SIG-M5 treated with dmso at 0.1 percent for 504 hours (cell line): Measurements from ENCODE around the gene PRR5.

Source experiments
- DNase-seq: peaks from one replicate; lab custom pipeline; 2025; ENCODE audit not compliant: unreplicated experiment; lab: John Stamatoyannopoulos, UW

Gene PRR5

DNA sequence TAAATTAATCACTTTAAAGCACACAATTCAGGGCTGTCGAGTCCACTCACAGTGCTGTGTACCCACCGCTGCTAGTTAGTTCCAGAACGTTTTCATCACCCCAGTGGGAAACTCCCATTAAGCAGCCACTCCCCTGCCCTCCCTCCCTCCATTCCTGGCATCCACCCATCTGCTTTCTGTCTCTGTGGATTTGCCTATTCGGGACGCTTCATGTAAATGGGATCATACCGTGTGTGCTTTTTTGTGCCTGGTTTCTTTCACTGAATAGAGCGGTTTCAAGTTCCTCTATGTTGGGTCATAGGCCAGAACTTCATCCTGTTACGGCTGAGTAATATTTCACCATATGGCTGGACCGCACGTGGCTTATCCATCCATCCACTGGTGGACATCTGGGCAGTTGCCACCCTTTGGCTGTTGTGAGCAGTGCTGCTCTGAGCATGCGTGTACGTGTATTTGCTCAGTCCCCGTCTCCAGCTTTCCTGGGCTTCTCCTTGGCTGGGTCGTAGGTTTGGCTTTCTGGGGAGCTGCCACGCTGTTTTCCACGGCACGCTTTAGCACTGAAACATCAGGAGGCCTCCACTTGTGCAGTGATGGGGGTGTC is 80.5 kb downstream of the PRR5 start:
- no peak for DNase-seq

- DNase-seq, result no peak
These were observed 81.1 kb downstream of the PRR5 start for GRCh38 chr22:44783091-44783490.

DNA sequence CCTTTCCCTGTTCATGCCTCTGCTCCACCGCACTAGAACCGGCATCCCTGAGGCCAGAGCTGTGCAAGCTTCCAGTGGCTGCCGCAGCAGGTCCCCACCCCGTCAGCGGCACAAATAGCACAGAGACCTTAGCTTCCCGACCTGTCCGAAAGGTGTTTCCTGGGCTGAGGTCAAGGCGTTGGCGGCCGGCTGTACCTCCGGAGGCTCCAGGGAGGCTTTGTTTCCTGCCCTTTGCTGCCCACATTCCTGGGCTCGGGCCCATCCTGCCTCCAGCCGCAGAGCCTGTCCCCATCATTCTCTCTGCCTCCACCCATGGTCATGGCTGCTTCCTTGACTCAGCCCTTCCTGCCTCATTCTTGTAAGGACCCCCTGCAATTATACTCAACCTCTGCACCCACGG is 81.6 kb downstream of the PRR5 start:
- no peak for DNase-seq

DNA sequence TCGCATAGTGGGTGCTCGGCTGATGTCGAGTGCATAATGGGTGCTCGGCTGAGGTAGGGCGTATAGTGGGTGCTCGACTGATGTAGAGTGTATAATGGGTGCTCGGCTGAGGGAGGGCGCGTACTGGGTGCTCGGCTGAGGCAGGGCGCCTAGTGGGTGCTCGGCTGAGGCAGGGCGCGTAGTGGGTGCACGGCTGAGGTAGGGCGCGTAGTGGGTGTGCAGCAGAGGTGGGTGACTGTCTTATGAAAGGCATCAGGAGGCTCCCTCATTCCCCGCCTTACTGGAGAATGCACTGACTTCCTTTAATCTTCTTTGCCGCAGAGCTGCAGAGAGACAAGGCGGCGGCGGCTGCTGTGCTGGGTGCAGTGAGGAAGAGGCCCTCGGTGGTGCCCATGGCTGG is 84.1 kb downstream of the PRR5 start:
- DNase-seq, result no peak

DNA sequence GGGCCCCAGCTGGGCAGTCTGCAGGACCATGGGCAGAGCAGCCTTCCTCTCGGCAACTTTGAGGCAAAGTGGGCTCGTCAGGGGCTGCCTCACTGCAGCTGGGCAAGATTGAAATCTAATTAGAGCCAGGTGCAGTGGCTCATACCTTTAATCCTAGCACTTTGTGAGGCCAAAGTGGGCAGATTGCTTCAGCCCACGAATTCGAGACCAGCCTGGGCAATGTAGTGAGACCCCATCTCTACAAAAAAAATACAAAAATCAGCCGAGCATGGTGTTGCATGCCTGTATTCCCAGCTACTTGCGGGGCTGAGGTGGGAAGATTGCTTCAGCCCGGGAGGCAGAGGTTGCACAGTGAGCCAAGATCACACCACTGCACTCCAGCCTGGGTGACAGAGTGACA is 84.6 kb downstream of the PRR5 start:
- DNase-seq, result no peak
